Lung (tissue), 10 donors: Measurements from ENCODE around the gene POMZP3. TPM values are rescaled to one million over a fixed set of nuclear protein-coding genes. Genes with fewer than 3 reads are reported as not detected.
"Not testable (repeated sequence)": the region's sequence is repeated elsewhere in the genome, so short reads cannot be mapped to it uniquely, and the experiment has no call there.

Source experiments
- ATAC-seq: fragments of 200-7000 bp; cut with Tn5 transposase; one replicate; pipeline ENCODE4 v1.9.1; 2020; ENCODE audit warnings: moderate number of reproducible peaks; ENCODE audit not compliant: insufficient read depth, low FRiP score
- DNase-seq, 3 donors: peaks; one replicate each; pipeline ENCODE4 v3.0.0-alpha.2; 2013 to 2017
- H3K27ac ChIP-seq, 2 donors: one replicate each; pipeline ENCODE4 v1.5.1; 2013; ENCODE audit warnings: mild to moderate bottlenecking in 2 of 2, moderate library complexity in 2 of 2, control low read depth in 1 of 2, inconsistent platforms in 1 of 2, low read depth in 1 of 2, low read length in 1 of 2
- H3K27me3 ChIP-seq, 3 donors: one replicate each; pipeline ENCODE4 v1.5.1; 2013; ENCODE audit warnings: low read length in 2 of 3; ENCODE audit not compliant: control insufficient read depth in 3 of 3, insufficient read depth in 3 of 3
- H3K36me3 ChIP-seq, 4 donors: one replicate each; pipeline ENCODE4 v1.5.1; 2013; ENCODE audit warnings: low read length in 4 of 4, mild to moderate bottlenecking in 1 of 4, moderate library complexity in 1 of 4; ENCODE audit not compliant: control insufficient read depth in 4 of 4, insufficient read depth in 4 of 4
- H3K4me1 ChIP-seq, 5 donors: one replicate each; pipeline ENCODE4 v1.5.1; 2013; ENCODE audit warnings: low read length in 5 of 5, mild to moderate bottlenecking in 2 of 5, moderate library complexity in 1 of 5; ENCODE audit not compliant: control insufficient read depth in 5 of 5, insufficient read depth in 5 of 5
- H3K4me3 ChIP-seq: one replicate; pipeline ENCODE4 v1.5.1; 2013; ENCODE audit warnings: mild to moderate bottlenecking, control low read depth, moderate library complexity
- H3K9ac ChIP-seq, 2 donors: one replicate each; pipeline ENCODE4 v1.5.1; 2013; ENCODE audit warnings: low read length in 2 of 2, control low read depth in 1 of 2; ENCODE audit not compliant: insufficient read depth in 1 of 2
- H3K9me3 ChIP-seq, 4 donors: one replicate each; pipeline ENCODE4 v1.5.1; 2013; ENCODE audit warnings: low read length in 3 of 4, mild to moderate bottlenecking in 1 of 4, moderate library complexity in 1 of 4; ENCODE audit not compliant: control insufficient read depth in 4 of 4, insufficient read depth in 3 of 4
- WGBS, 2 donors: extraction: QIAGEN DNeasy Blood & Tissue Kit; methylation state at CpG; one replicate each; pipeline ENCODE4 v1.1.7; 2013; 5-methylcytosine and 5-hydroxymethylcytosine counted together
- polyA plus RNA-seq, 2 donors: library from polyadenylated mRNA; stranded (reverse); fragments of 200-250 nt; gene quantifications; one replicate each; pipeline ENCODE4 v1.2.1, GENCODE V29; 2013
- total RNA-seq, 2 donors: library from RNA; depleted of rRNA in 1 of 2; stranded (reverse); fragments of >200 nt in 1 of 2; gene quantifications; one replicate each; pipeline ENCODE4 v1.2.1, GENCODE V29; 2014 to 2021
- donor health status: Bipolar disorder and iron deficiency.
- donor health status: healthy.
- donor health status: DM: yes; HTN: yes; CAD: no.

The POMZP3 gene
- total and polyA plus RNA-seq, 4 donors, result 6.8 to 25.8 (median 9.7) TPM

GRCh38 chr7:76583636-76584281, 43.3 kb downstream of the POMZP3 start:
- not testable (repeated sequence) for H3K9me3 ChIP-seq, H3K27me3 ChIP-seq, H3K4me1 ChIP-seq, H3K36me3 ChIP-seq, H3K4me3 ChIP-seq, ATAC-seq
- WGBS, 2 donors, result 29 to 51% methylated on average over 5 of the region's 5 CpGs
- peak in 2 of 3 donors; percentile 33 to 73 for DNase-seq
- Histone ChIP-seq H3K27ac (peak overlapping the region; percentile 75 to 87), H3K9ac (peak overlapping the region in 1 of 2 donors; percentile 28)

- 37 to 41% methylated on average over 1 of the region's 2 CpGs for WGBS, 2 donors
- peak; percentile 96 for ATAC-seq
- H3K9ac ChIP-seq, H3K27me3 ChIP-seq, H3K4me3 ChIP-seq, H3K9me3 ChIP-seq, H3K4me1 ChIP-seq, H3K36me3 ChIP-seq: not testable (repeated sequence)
- peak overlapping the region; percentile 14 to 87 for H3K27ac ChIP-seq
- DNase-seq, result peak; percentile 63 to 87 (median 80)
These were observed 44.0 kb downstream of the POMZP3 start for GRCh38 chr7:76582848-76583631.

GRCh38 chr7:76575919-76576655, 51.0 kb downstream of the POMZP3 start:
- H3K9me3 ChIP-seq, ATAC-seq, H3K4me3 ChIP-seq, H3K4me1 ChIP-seq, H3K36me3 ChIP-seq, H3K27ac ChIP-seq, H3K9ac ChIP-seq, H3K27me3 ChIP-seq: not testable (repeated sequence)
- WGBS, 2 donors, result 58 to 63% methylated on average over 3 of the region's 3 CpGs
- peak in 1 of 3 donors; percentile 15 for DNase-seq

- not testable (repeated sequence) for H3K4me1 ChIP-seq, DNase-seq, H3K27me3 ChIP-seq, H3K36me3 ChIP-seq, H3K9ac ChIP-seq, H3K27ac ChIP-seq, H3K9me3 ChIP-seq, H3K4me3 ChIP-seq
- WGBS, 2 donors, result 67 to 96% methylated on average over 1 of the region's 2 CpGs
- peak; percentile 74 for ATAC-seq
These were observed 51.6 kb downstream of the POMZP3 start for GRCh38 chr7:76575431-76575830.

GRCh38 chr7:76572296-76572695, 54.8 kb downstream of the POMZP3 start:
- WGBS, 2 donors, result 83 to 93% methylated on average over 3 of the region's 3 CpGs
- ATAC-seq, H3K9me3 ChIP-seq, H3K4me1 ChIP-seq, H3K27ac ChIP-seq, H3K4me3 ChIP-seq, H3K36me3 ChIP-seq, H3K27me3 ChIP-seq, H3K9ac ChIP-seq: not testable (repeated sequence)
- peak in 2 of 3 donors; percentile 7 to 32 for DNase-seq

GRCh38 chr7:76570324-76570775, 56.7 kb downstream of the POMZP3 start:
- not testable (repeated sequence) for ATAC-seq, H3K9me3 ChIP-seq, H3K4me1 ChIP-seq, H3K27me3 ChIP-seq, H3K9ac ChIP-seq, H3K36me3 ChIP-seq, DNase-seq, H3K27ac ChIP-seq, H3K4me3 ChIP-seq
- WGBS, 2 donors, result 66 to 74% methylated on average over 4 of the region's 4 CpGs

GRCh38 chr7:76568742-76569141, 58.3 kb downstream of the POMZP3 start:
- not testable (repeated sequence) for H3K9me3 ChIP-seq

GRCh38 chr7:76567753-76568152, 59.3 kb downstream of the POMZP3 start:
- not testable (repeated sequence) for H3K27ac ChIP-seq, H3K9ac ChIP-seq, ATAC-seq, H3K4me3 ChIP-seq, H3K36me3 ChIP-seq, H3K27me3 ChIP-seq, H3K9me3 ChIP-seq, H3K4me1 ChIP-seq, DNase-seq

More at GRCh38 chr7:76568742-76569141, 58.3 kb downstream of the POMZP3 start:
- not testable (repeated sequence) for H3K4me3 ChIP-seq, H3K27me3 ChIP-seq, H3K36me3 ChIP-seq, DNase-seq, ATAC-seq, H3K4me1 ChIP-seq, H3K9ac ChIP-seq, H3K27ac ChIP-seq
